Natural killer cell (primary cell): Measurements from ENCODE around the gene STX2. TPM values are rescaled to one million over a fixed set of nuclear protein-coding genes. Genes with fewer than 3 reads are reported as not detected.

Source experiments
- ATAC-seq, 3 donors: fragments of 150-1000 bp in 2 of 3; fragments of 200-7000 bp in 1 of 3; cut with Tn5 transposase; 1 replicate in 1 of 3; 2 replicates in 2 of 3; pipeline ENCODE4 v1.10.0; 2021; ENCODE audit warnings: mild to moderate bottlenecking in 2 of 3, moderate library complexity in 2 of 3
- DNase-seq, 2 donors: peaks; one replicate each; pipeline versions ENCODE4 v3.0.0 to v3.0.0-alpha.2; 2013 to 2021; ENCODE audit warnings: mixed read lengths in 1 of 2
- H3K27ac ChIP-seq: one replicate; pipeline ENCODE4 v1.5.1; 2013; ENCODE audit warnings: mild to moderate bottlenecking, low read length
- H3K27me3 ChIP-seq: one replicate; pipeline ENCODE4 v1.6.1; 2013; ENCODE audit warnings: low read length; ENCODE audit not compliant: control insufficient read depth, insufficient read depth
- H3K36me3 ChIP-seq: one replicate; pipeline ENCODE4 v1.6.1; 2013; ENCODE audit warnings: low read length; ENCODE audit not compliant: control insufficient read depth, insufficient read depth
- H3K4me1 ChIP-seq: one replicate; pipeline ENCODE4 v1.6.1; 2013; ENCODE audit warnings: low read length; ENCODE audit not compliant: control insufficient read depth, insufficient read depth
- H3K4me3 ChIP-seq: one replicate; pipeline ENCODE4 v1.5.1; 2013; ENCODE audit warnings: low read length
- H3K9me3 ChIP-seq: one replicate; pipeline ENCODE4 v1.6.1; 2013; ENCODE audit warnings: low read length; ENCODE audit not compliant: control insufficient read depth, insufficient read depth
- H3K27ac Mint-ChIP-seq, 2 donors: one replicate each; pipeline ENCODE4 v1.8.0; 2022; ENCODE audit warnings: mild to moderate bottlenecking in 2 of 2, mixed read lengths in 2 of 2, moderate library complexity in 1 of 2
- H3K27me3 Mint-ChIP-seq, 2 donors: one replicate each; pipeline ENCODE4 v1.8.0; 2022; ENCODE audit warnings: low read depth in 2 of 2, mixed read lengths in 2 of 2
- H3K36me3 Mint-ChIP-seq: one replicate; pipeline ENCODE4 v1.8.0; 2022; ENCODE audit warnings: mixed read lengths
- H3K4me1 Mint-ChIP-seq, 2 donors: one replicate each; pipeline ENCODE4 v1.8.0; 2022; ENCODE audit warnings: mixed read lengths in 2 of 2
- H3K4me3 Mint-ChIP-seq: one replicate; pipeline ENCODE4 v1.8.0; 2022; ENCODE audit warnings: mild to moderate bottlenecking, moderate library complexity, mixed read lengths
- H3K9me3 Mint-ChIP-seq, 2 donors: one replicate each; pipeline ENCODE4 v1.8.0; 2022; ENCODE audit warnings: mixed read lengths in 2 of 2
- CTCF ChIP-seq: fragments of 200-600 bp; IDR thresholded peaks from one replicate; pipeline ENCODE4 v1.8.0; 2022; ENCODE audit warnings: antibody characterized with exemption
- WGBS: methylation state at CpG from one replicate; pipeline ENCODE4 v1.1.7; 2013; ENCODE audit warnings: missing lambda C conversion rate; ENCODE audit not compliant: insufficient coverage; 5-methylcytosine and 5-hydroxymethylcytosine counted together
- intact Hi-C: fragments of 100-400 bp; cut with micrococcal nuclease; formaldehyde crosslinking; loops from one replicate; pipeline ENCODE4 v1.14.2; 2022
- total RNA-seq, 4 donors: library from RNA; stranded (reverse); fragments of 120-200 nt in 1 of 4; gene quantifications; one replicate each; pipeline versions ENCODE4 v1.2.3 to v1.2.4, GENCODE V29; 2013 to 2022

STX2 gene
- total RNA-seq, 3 donors from 2014 or later (not counting 1 experiment from before 2014, with no cell fraction given) = 7.9 to 14.4 (median 14.1) TPM

GRCh38 chr12:130792821-130793553, 46.1 kb downstream of the STX2 start:
- Histone ChIP-seq H3K4me1 (peaks cover 4% of the 10 kb centered on the region), H3K27me3 (no peaks in the 10 kb centered on the region), H3K36me3 (peaks cover 8% of the 10 kb centered on the region), H3K4me3 (no peak overlapping the region), H3K27ac (no peak overlapping the region), H3K9me3 (no peaks in the 10 kb centered on the region)
- Mint-ChIP-seq H3K9me3 (no peaks in the 10 kb centered on the region), H3K4me1 (no peaks in the 10 kb centered on the region), H3K27ac (peak overlapping the region in 1 of 2 donors; percentile 62), H3K36me3 (no peaks in the 10 kb centered on the region), H3K27me3 (no peaks in the 10 kb centered on the region), H3K4me3 (no peak overlapping the region)
- intact Hi-C loops = no loop called here
- no peak for TF ChIP-seq CTCF
- 94% methylated on average over 20 of the region's 20 CpGs for WGBS
- ATAC-seq = no peak
- DNase-seq = no peak

GRCh38 chr12:130791629-130792028, 47.4 kb downstream of the STX2 start:
- Mint-ChIP-seq H3K27ac (no peak overlapping the region), H3K4me1 (no peaks in the 10 kb centered on the region), H3K4me3 (no peak overlapping the region), H3K9me3 (no peaks in the 10 kb centered on the region), H3K36me3 (no peaks in the 10 kb centered on the region), H3K27me3 (no peaks in the 10 kb centered on the region)
- WGBS = 96% methylated on average over 10 of the region's 10 CpGs
- intact Hi-C loops = no loop called here
- Histone ChIP-seq H3K27me3 (no peaks in the 10 kb centered on the region), H3K36me3 (peaks cover 6% of the 10 kb centered on the region), H3K4me3 (no peak overlapping the region), H3K9me3 (no peaks in the 10 kb centered on the region), H3K27ac (no peak overlapping the region), H3K4me1 (peaks cover 2% of the 10 kb centered on the region)
- ATAC-seq = no peak
- DNase-seq = no peak
- TF ChIP-seq CTCF = no peak

- no peaks in the 10 kb centered on the region for H3K4me1 Mint-ChIP-seq
- Histone ChIP-seq H3K4me3 (no peak overlapping the region), H3K9me3 (no peaks in the 10 kb centered on the region), H3K27ac (no peak overlapping the region), H3K27me3 (no peaks in the 10 kb centered on the region), H3K36me3 (peaks cover 3% of the 10 kb centered on the region), H3K4me1 (no peaks in the 10 kb centered on the region)
- no peaks in the 10 kb centered on the region for H3K27me3 Mint-ChIP-seq
- H3K27ac Mint-ChIP-seq = no peak overlapping the region
- DNase-seq = no peak
- no peak for TF ChIP-seq CTCF
- intact Hi-C loops = no loop called here
- H3K36me3 Mint-ChIP-seq = peaks cover 17% of the 10 kb centered on the region
- ATAC-seq = no peak
- no peak overlapping the region for H3K4me3 Mint-ChIP-seq
- WGBS = 92% methylated on average over 21 of the region's 21 CpGs
- H3K9me3 Mint-ChIP-seq = peaks cover 0 to 7% of the 10 kb centered on the region in 2 donors
Measured at GRCh38 chr12:130788515-130788914, 50.5 kb downstream of the STX2 start.
